DOHH2 (cell line): ENCODE results near the gene DBX2.
"Not testable (repeated sequence)": the region's sequence is repeated elsewhere in the genome, so short reads cannot be mapped to it uniquely, and the experiment has no call there.

Experiments
- H3F3A ChIP-seq: fragments of 200-600 bp; sonication (generic), shearing (Covaris generic); 2 replicates; pipeline ENCODE4 v1.6.0; 2016; ENCODE audit warnings: antibody characterized with exemption, mild to moderate bottlenecking; ENCODE audit not compliant: control insufficient read depth, insufficient read depth
- H3K27ac ChIP-seq: fragments of 200-600 bp; sonication (generic); 2 replicates; pipeline ENCODE4 v1.5.1; 2014; ENCODE audit warnings: low read depth, mild to moderate bottlenecking, low read length, moderate library complexity
- H3K27me3 ChIP-seq: fragments of 200-600 bp; sonication (generic); 2 replicates; pipeline ENCODE4 v1.6.1; 2014; ENCODE audit warnings: mild to moderate bottlenecking, low read length, mixed read lengths; ENCODE audit not compliant: control insufficient read depth
- H3K36me3 ChIP-seq: fragments of 200-600 bp; sonication (generic); 2 replicates; pipeline ENCODE4 v1.6.1; 2014; ENCODE audit warnings: mild to moderate bottlenecking, low read length, moderate library complexity, mixed read lengths; ENCODE audit not compliant: control insufficient read depth
- H3K4me1 ChIP-seq: fragments of 200-600 bp; sonication (generic); 2 replicates; pipeline ENCODE4 v1.6.1; 2014; ENCODE audit warnings: mild to moderate bottlenecking, low read length, mixed read lengths; ENCODE audit not compliant: control insufficient read depth
- H3K4me2 ChIP-seq: fragments of 200-600 bp; sonication (generic); 2 replicates; pipeline ENCODE4 v1.6.0; 2014; ENCODE audit warnings: mild to moderate bottlenecking, low read length, moderate library complexity
- H3K4me3 ChIP-seq: fragments of 200-600 bp; sonication (generic); 2 replicates; pipeline ENCODE4 v1.5.1; 2014; ENCODE audit warnings: mild to moderate bottlenecking, low read length, mixed read lengths
- H3K79me2 ChIP-seq: fragments of 200-600 bp; sonication (generic); 2 replicates; pipeline ENCODE4 v1.6.1; 2014; ENCODE audit warnings: mild to moderate bottlenecking, low read length, mixed read lengths; ENCODE audit not compliant: control insufficient read depth
- H3K9me2 ChIP-seq: fragments of 200-600 bp; sonication (generic); replicated peaks from 2 replicates; pipeline ENCODE4 v1.6.1; 2014; ENCODE audit warnings: mild to moderate bottlenecking, low read length, mixed read lengths; ENCODE audit not compliant: control insufficient read depth
- H3K9me3 ChIP-seq: fragments of 200-600 bp; sonication (generic); 2 replicates; pipeline ENCODE4 v1.6.1; 2014; ENCODE audit warnings: antibody characterized with exemption, low read length, mixed read lengths; ENCODE audit not compliant: control insufficient read depth, insufficient read depth
- H4K20me1 ChIP-seq: fragments of 200-600 bp; sonication (generic); 2 replicates; pipeline ENCODE4 v1.6.0; 2014; ENCODE audit warnings: low read depth, mild to moderate bottlenecking, antibody characterized with exemption, low read length, moderate library complexity; ENCODE audit not compliant: control insufficient read depth, insufficient read depth
- CTCF ChIP-seq: fragments of 200-600 bp; sonication (generic); IDR thresholded peaks from one replicate; pipeline ENCODE4 v1.5.1; 2014; ENCODE audit warnings: antibody characterized with exemption, mild to moderate bottlenecking, low read depth, low read length; ENCODE audit not compliant: poor library complexity, severe bottlenecking
- EZH2phosphoT487 ChIP-seq: fragments of 200-600 bp; sonication (generic); IDR thresholded peaks from 2 replicates; pipeline ENCODE4 v1.6.1; 2017; ENCODE audit warnings: borderline replicate concordance, mild to moderate bottlenecking, antibody characterized with exemption, low read length, moderate library complexity, mixed read lengths

The DBX2 gene

GRCh38 chr12:45089411-45090075 lies 38.6 kb upstream of the DBX2 start:
- Histone ChIP-seq H4K20me1 (no peaks in the 10 kb centered on the region), H3K79me2 (no peaks in the 10 kb centered on the region), H3K36me3 (no peaks in the 10 kb centered on the region), H3K4me2 (no peak overlapping the region), H3K4me3 (no peak overlapping the region), H3K9me2 (no peaks in the 10 kb centered on the region), H3K27me3 (peaks cover 3% of the 10 kb centered on the region; the same call in 1 of the 2 replicates), H3K9me3 (no peaks in the 10 kb centered on the region), H3F3A (no peaks in the 10 kb centered on the region), H3K4me1 (no peaks in the 10 kb centered on the region), H3K27ac (no peak overlapping the region)
- TF ChIP-seq EZH2phosphoT487 (no peak), CTCF (no peak)

- Histone ChIP-seq H3K36me3 (no peaks in the 10 kb centered on the region), H3K4me2 (no peak overlapping the region), H3K27ac (no peak overlapping the region), H4K20me1 (no peaks in the 10 kb centered on the region), H3K4me3 (no peak overlapping the region), H3K4me1 (no peaks in the 10 kb centered on the region), H3K27me3 (peaks cover 3% of the 10 kb centered on the region; the same call in 1 of the 2 replicates), H3K79me2 (no peaks in the 10 kb centered on the region), H3K9me2 (no peaks in the 10 kb centered on the region), H3F3A (no peaks in the 10 kb centered on the region), H3K9me3 (no peaks in the 10 kb centered on the region)
- no peak for TF ChIP-seq EZH2phosphoT487
- TF ChIP-seq CTCF, result no peak
Measured at GRCh38 chr12:45088608-45089007, 37.7 kb upstream of the DBX2 start.

DNA sequence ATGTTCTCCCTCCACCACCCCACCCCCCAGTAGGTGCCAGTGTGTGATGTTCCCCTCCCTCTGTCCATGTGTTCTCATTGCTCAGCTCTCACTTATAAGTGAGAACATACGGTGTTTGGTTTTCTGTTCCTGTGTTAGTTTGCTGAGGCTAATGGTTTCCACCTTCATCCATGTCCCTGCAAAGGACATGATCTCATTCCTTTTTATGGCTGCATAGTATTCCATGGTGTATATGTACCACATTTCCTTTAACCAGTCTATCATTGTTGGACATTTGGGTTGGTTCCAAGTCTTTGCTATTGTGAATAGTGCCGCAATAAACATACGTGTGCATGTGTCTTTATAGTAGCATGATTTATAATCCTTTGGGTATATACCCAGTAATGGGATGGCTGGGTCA lies 33.3 kb upstream of the DBX2 start:
- H4K20me1 ChIP-seq, result not testable (repeated sequence)

GRCh38 chr12:45077251-45077650 lies 26.4 kb upstream of the DBX2 start:
- H3K27ac ChIP-seq, result no peak overlapping the region
- TF ChIP-seq CTCF, result no peak
- no peak for TF ChIP-seq EZH2phosphoT487
- no peak overlapping the region for H3K4me3 ChIP-seq
- H3K9me2 ChIP-seq, result no peaks in the 10 kb centered on the region
- H3F3A ChIP-seq, result no peaks in the 10 kb centered on the region
- H4K20me1 ChIP-seq, result no peaks in the 10 kb centered on the region
- no peaks in the 10 kb centered on the region for H3K4me1 ChIP-seq
- no peaks in the 10 kb centered on the region for H3K36me3 ChIP-seq
- H3K4me2 ChIP-seq, result no peak overlapping the region
- no peaks in the 10 kb centered on the region for H3K9me3 ChIP-seq
- H3K27me3 ChIP-seq, result no peaks in the 10 kb centered on the region
- no peaks in the 10 kb centered on the region for H3K79me2 ChIP-seq

More for the DNA sequence above, 33.3 kb upstream of the DBX2 start:
- H3K27me3 ChIP-seq, H3K4me2 ChIP-seq, H3F3A ChIP-seq, H3K9me3 ChIP-seq, H3K27ac ChIP-seq, H3K9me2 ChIP-seq, H3K4me1 ChIP-seq, H3K79me2 ChIP-seq, H3K36me3 ChIP-seq, H3K4me3 ChIP-seq: not testable (repeated sequence)
